Activated CD8-positive, alpha-beta memory T cell treated with anti-CD3 and anti-CD28 coated beads, Interleukin-2, amount 50 U/mL, for 1 hour (primary cell): ENCODE results near the gene ENTPD8.

ENCODE experiments used
- DNase-seq: peaks from one replicate; pipeline ENCODE4 v3.0.0-alpha.2; 2020; ENCODE audit errors: extremely low read depth

Gene ENTPD8

DNA sequence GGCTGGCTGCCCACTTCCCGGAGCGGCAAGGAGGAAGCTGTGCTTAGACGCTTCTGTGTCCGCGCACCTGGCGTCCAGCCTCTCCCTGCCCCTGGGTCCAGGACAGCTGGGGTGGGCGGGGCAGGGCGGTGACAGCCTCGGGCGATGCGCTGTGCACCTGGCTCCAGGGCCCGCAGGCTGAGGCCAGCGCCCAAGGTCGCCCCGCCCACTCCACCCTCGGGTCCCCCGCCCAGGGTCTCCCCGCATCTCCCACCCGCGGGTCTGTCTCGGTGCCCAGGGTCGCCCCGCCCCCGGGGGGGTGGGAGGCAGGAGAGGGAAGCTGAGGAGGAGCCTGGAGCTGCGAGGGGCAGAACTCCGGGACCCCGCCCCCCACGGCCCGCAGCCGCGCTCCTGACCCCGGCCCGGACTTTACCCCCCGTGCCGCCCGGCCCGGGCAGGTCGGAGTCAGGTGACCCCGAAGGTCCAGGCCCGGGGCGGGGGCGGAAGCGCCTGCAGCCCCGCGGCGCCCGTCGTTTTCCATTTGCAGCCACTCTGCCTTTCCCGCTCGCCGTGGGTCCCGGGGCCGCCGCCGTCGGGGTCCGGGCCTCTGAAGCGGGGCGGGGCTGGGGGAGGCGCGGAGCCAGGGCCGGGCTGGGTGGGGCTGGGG, at the start of gene ENTPD8:
Gene ENTPD8 (minus strand): TSS at position 69 of the 646 bp plus-strand sequence. CDS start 3,072 bp downstream, outside the sequence.
- no peak for DNase-seq

DNA sequence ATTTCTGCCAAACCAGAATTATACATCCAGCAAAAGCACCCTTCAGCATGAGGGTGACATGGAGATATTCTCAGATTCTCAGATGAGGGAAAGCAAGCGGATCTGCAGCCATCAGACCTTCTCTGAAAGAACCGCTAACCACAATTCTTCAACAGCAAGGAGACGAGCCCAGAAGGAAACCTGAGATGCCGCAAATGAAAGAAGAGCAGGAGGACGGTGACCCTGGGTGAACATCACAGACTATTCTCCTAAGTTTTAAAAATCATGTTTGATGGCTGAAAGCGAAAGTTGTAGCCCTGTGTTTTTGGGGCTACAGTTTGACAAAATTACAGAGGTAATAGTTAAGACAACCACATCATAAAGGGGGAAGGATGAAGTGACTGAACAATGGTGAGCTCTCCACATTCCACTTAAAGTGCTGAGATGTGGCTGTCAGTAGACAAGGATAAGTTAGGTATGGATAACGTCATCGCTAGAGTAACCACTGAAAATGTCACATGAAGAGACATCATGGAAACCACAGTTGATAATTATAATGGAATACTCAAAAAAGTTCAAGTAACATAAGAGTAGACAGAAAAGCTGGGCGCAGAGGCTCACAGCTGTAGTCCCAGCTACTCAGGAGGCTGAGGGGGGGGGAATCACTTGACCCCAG, 49.5 kb upstream of the ENTPD8 start:
- DNase-seq = no peak

DNA sequence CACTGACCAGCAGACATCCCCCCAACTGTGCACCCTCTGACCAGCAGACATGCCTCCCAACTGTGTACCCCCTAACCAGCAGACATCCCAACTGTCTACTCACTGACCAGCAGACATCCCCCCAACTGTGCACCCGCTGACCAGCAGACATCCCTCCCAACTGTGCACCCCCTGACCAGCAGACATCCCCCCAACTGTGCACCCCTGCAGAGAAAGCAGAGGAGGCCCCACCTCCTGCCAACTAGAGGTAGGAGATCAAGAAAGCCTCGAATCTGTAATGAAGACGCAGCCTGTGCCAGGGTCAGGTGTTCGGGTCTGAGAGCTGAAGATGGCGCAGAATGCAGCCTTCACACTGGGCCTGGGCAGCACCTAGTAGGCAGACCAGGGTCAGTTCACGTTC, 47.7 kb upstream of the ENTPD8 start:
- no peak for DNase-seq

DNA sequence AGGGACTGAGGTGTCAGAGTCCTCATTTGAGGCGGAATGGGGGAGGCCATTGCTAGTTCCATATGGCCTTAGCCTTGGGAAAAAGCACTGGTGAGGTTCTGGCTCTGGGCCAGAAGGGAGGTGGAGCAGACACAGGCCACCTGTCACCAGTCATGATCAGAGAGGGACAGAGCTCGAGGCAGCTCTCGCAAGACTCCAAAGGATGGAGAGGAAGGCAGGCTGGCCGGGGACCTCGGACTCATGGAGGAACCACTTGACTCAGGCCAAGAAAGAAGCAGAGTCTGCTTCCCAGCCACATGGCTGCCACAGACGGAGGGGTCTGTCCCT, 47.1 kb upstream of the ENTPD8 start:
- DNase-seq = no peak

- DNase-seq = no peak
Observed at GRCh38 chr9:137487454-137488326, 46.5 kb upstream of the ENTPD8 start.

DNA sequence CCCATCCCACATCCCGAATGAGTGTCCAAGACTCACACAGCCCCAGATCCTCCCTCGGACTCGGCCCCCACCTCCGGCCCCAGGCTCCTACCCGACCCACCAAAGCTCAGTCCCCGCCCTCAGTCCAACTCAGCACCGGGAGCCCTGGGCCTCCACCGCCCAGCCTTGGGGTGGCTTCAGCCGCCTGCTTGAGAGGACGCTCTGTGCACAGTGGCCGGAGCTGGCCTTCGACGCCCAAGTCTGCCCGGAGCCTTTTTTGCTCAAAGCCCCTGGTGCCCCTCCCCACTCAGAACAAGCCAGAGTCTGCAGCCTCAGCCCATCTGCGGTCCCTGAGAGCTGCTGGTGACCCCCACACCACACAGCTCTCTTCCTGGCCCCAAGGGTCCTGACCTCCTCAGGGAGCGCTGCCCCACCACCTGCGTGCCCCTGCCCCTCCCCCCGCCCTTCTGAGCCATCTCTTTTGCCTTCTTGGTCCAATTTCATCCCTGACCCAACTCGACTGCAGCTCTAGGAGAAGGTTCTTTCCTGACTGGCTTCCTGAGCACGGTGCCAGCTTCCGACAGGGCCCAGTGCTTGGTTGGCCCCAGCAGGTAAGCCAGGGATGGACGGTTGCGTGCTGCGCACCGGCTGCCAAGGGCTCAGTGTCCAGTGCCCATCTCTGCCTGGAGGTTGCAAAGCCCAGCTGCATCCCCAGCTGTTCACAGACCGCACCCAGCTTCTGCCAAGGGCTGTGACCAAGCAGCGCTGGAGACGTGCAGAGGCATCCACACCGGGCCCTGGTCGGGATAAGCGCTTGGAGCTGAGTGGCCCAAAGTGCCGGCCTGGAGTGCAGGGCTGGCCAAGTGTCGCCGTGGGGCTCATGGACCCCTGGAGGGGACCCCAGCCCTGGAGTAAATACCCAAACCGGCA, 45.6 kb upstream of the ENTPD8 start:
- DNase-seq = no peak

- no peak for DNase-seq
Observed at GRCh38 chr9:137486141-137486490, 45.0 kb upstream of the ENTPD8 start.

- no peak for DNase-seq
Observed at GRCh38 chr9:137485343-137486140, 44.4 kb upstream of the ENTPD8 start.

GRCh38 chr9:137484551-137485315, 43.6 kb upstream of the ENTPD8 start:
- DNase-seq = no peak

GRCh38 chr9:137482094-137482781, 41.1 kb upstream of the ENTPD8 start:
- no peak for DNase-seq

GRCh38 chr9:137480686-137481683, 39.8 kb upstream of the ENTPD8 start:
- DNase-seq = no peak

GRCh38 chr9:137479892-137480685, 38.9 kb upstream of the ENTPD8 start:
- no peak for DNase-seq

DNA sequence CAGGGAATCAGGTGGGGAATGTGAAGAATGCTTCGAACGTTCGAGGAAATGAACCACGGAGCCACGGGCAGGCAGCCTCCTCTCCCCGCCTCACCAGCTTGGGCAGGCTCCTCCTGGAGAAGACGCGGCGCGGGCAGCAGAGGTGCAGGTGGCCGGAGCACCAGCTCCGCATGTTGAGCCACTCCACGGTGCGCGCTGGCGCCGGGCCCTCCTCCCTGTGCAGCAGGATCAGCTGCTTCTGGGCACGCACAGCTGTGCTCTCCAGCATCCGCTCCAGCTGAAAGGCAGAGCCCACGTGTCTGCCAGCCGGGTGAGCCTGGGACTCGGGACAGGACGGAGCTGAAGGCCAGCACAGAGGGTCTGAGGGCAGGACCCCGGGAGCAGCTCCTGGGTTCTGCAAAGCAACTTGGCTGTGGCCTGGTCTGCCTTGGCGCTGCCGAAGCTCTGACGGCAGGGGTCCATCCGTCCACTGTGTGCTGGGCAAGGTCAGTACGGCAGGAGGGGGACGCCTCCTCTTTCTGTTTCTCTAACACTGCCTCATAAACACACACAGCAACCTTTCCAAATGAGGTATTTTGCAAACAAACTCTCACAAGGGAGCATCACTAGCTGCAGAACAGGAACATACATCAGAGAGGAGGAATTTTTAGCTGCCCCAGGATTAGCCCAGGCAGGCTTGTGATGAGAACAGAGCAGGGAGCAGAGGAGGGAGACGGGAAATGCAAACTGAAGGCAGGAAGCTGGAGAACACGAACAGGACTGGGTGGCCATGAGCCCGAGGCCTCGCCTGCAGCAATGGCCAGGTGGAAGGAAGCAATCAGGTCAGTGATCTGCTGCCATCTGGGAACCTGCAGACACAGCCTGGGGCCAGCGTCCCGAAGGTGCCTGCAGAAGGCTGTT, 38.1 kb upstream of the ENTPD8 start:
- no peak for DNase-seq

GRCh38 chr9:137478613-137478961, 37.4 kb upstream of the ENTPD8 start:
- no peak for DNase-seq

DNA sequence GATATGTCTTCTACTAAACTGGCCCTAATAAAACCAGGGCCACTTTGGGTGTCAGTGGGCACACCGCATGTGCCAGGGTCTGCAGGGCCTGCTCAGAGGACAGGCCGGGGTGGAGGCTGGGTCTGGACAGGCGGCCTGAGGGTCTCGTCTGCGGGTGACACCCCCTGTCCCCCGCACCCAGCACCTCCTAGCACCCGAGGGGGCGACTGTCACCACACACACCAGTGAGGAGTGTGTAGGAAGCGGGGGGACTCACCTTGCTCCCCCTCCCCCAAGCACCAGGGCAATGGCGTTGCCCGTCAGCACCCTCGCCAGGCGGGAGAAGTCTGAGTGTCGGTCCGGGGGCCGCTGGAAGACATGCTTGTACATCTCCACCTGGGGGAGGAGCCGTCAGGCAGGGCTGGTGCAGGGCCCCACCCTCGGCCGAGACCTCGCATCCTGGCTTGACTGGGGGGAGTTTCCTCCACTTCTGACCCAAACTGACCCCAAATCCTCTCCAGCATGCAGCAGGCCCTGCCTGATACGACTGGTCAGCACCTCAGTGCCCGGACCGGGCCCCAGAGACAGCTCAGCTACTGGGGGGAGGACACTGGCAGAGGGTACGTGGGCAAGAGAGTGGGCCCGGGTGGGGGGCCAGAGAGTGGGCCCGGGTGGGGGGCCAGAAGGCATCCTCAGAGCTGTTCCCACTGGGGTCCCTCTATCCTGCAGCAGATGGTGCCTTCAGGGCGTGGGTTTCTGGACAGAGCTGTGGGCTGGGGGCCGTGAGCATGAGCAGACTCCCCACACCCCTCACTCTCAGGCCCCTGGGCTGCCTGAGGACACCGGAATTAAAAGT, 36.8 kb upstream of the ENTPD8 start:
- DNase-seq = no peak

GRCh38 chr9:137476856-137477255, 35.7 kb upstream of the ENTPD8 start:
- DNase-seq = no peak
